Lower leg skin (tissue), 4 donors: Measurements from ENCODE around the gene CLTB. TPM values are rescaled to one million over a fixed set of nuclear protein-coding genes. Genes with fewer than 3 reads are reported as not detected.

Experiments
- DNase-seq, 2 donors: peaks; one replicate each; pipeline ENCODE4 v3.0.0-alpha.2; 2019; ENCODE audit warnings: low spot score in 2 of 2
- H3K4me3 ChIP-seq: fragments of 200-600 bp; sonication (generic); 2 replicates; pipeline ENCODE4 v1.5.1; 2017; ENCODE audit warnings: mild to moderate bottlenecking, low read depth; ENCODE audit not compliant: poor library complexity, severe bottlenecking
- CTCF ChIP-seq, 3 donors: fragments of 450-650 bp; IDR thresholded peaks; one replicate each; pipeline ENCODE4 v1.5.1; 2016; ENCODE audit warnings: antibody characterized with exemption in 3 of 3, mild to moderate bottlenecking in 3 of 3, moderate library complexity in 2 of 3
- POLR2A ChIP-seq, 2 donors: fragments of 450-650 bp; IDR thresholded peaks; one replicate each; pipeline ENCODE4 v1.6.1; 2016 to 2017; ENCODE audit warnings: antibody characterized with exemption in 2 of 2, mild to moderate bottlenecking in 1 of 2, moderate library complexity in 1 of 2
- WGBS, 2 donors: methylation state at CpG; one replicate each; pipeline ENCODE4 v1.1.5; 2018; 5-methylcytosine and 5-hydroxymethylcytosine counted together
- intact Hi-C: fragments of 100-400 bp; cut with DNase I; formaldehyde crosslinking; loops from one replicate; pipeline ENCODE4 v1.15.0; 2023; ENCODE audit warnings: low total_unique reads
- total RNA-seq, 4 donors: library from RNA; depleted of rRNA; stranded (reverse); fragments of >200 nt; gene quantifications; one replicate each; pipeline ENCODE4 v1.1.0, GENCODE V29; 2016

Gene CLTB
- total RNA-seq, 4 donors from 2014 or later, result 707 to 959 (median 743) TPM

DNA sequence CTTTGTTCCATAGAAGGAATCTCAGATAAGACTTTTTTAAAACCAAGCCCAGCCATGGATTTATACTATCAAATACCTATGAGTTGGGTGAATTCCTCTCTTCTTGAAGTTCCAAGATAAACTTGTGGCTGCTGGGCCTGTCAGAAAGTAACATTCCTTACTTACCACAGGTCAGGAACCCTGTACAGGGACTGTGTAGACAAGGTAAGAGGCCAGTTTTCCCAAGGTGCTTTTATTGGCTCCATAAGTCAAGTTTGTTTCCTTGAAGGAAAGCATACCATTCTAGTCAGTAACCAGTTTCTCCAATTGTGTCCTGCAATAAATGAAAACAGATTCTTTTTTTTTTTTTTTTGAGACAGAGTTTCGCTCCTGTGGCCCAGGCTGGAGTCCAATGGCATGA lies 8.8 kb upstream of the CLTB start:
- DNase-seq, result peak in 1 of 2 donors; percentile 6
- no peak for TF ChIP-seq CTCF (IDR thresholded peaks at IDR 0.05)
- no peak for TF ChIP-seq POLR2A (IDR thresholded peaks at IDR 0.05)
- H3K4me3 ChIP-seq, result no peak overlapping the region
- intact Hi-C loops, result no loop called here
- 75 to 88% methylated on average over 1 of the region's 1 CpG for WGBS, 2 donors

GRCh38 chr5:176424181-176424580 lies 7.8 kb upstream of the CLTB start:
- intact Hi-C loops, result no loop called here
- DNase-seq, result no peak
- 86 to 90% methylated on average over 3 of the region's 3 CpGs for WGBS, 2 donors
- no peak for TF ChIP-seq POLR2A (IDR thresholded peaks at IDR 0.05)
- TF ChIP-seq CTCF (IDR thresholded peaks at IDR 0.05), result no peak
- H3K4me3 ChIP-seq, result no peak overlapping the region

DNA sequence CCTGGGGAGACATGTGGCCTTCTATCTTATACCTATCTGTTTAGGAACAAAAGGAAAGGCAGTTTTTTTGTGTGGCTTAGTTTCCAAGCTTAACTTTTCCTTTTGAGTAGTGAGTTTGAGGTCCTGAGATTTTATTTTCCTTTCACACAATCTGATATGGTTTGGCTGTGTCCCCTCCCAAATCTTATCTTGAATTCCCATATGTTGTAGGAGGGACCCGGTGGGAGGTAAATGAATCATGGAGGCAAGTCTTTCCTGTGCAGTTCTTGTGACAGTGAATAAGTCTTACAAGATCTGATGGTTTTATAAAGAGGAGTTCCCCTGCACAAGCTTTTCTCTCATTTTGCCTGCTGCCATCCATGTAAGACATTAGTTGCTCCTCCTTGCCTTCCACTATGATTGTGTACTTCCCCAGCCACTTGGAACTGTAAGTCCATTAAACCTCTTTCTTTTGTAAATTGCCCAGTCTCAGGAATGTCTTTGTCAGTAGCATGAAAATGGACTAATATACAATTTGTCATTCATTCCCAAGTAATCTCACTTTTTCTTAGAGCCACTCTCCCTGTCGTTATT lies 4.7 kb upstream of the CLTB start:
- intact Hi-C loops, result no loop called here

GRCh38 chr5:176420086-176420485 lies 3.7 kb upstream of the CLTB start:
- H3K4me3 ChIP-seq, result no peak overlapping the region
- intact Hi-C loops, result no loop called here
- WGBS, 2 donors, result 84 to 87% methylated on average over 5 of the region's 5 CpGs
- TF ChIP-seq POLR2A (IDR thresholded peaks at IDR 0.05) (no peak), CTCF (IDR thresholded peaks at IDR 0.05) (no peak)
- no peak for DNase-seq

More for the DNA sequence above, 4.7 kb upstream of the CLTB start:
- no peak overlapping the region for H3K4me3 ChIP-seq
- 73 to 76% methylated on average over 2 of the region's 2 CpGs for WGBS, 2 donors
- TF ChIP-seq CTCF (IDR thresholded peaks at IDR 0.05), result no peak
- TF ChIP-seq POLR2A (IDR thresholded peaks at IDR 0.05), result no peak
- DNase-seq, result no peak

GRCh38 chr5:176418251-176418650 lies 1.9 kb upstream of the CLTB start:
- intact Hi-C loops, result loop anchor here (10.0 kb wide), 1 partner anchor 117 kb away; the partner anchor contains the start of gene RNF44
- no peak overlapping the region for H3K4me3 ChIP-seq
- DNase-seq, result peak in 1 of 2 donors; percentile 75
- TF ChIP-seq POLR2A (IDR thresholded peaks at IDR 0.05) (no peak), CTCF (IDR thresholded peaks at IDR 0.05) (peak in 1 of 3 donors; percentile 47)
- 87 to 92% methylated on average over 9 of the region's 9 CpGs for WGBS, 2 donors

GRCh38 chr5:176416965-176417364 lies 626 bp upstream of the CLTB start:
- H3K4me3 ChIP-seq, result no peak overlapping the region
- peak in 1 of 2 donors; percentile 79 for DNase-seq
- 68 to 71% methylated on average over 11 of the region's 11 CpGs for WGBS, 2 donors
- TF ChIP-seq CTCF (IDR thresholded peaks at IDR 0.05) (no peak), POLR2A (IDR thresholded peaks at IDR 0.05) (no peak)
- intact Hi-C loops, result loop anchor here (10.0 kb wide), 1 partner anchor 118 kb away; the partner anchor contains the start of gene RNF44
